C1 segment of cervical spinal cord (tissue), 14 donors: Measurements from ENCODE around the gene STK35.

Experiments used
- DNase-seq, 14 donors: peaks; one replicate each; lab custom pipeline; 2025; lab: John Stamatoyannopoulos, UW

Gene STK35

GRCh38 chr20:2104236-2104635, 2.6 kb downstream of the STK35 start:
- no peak for DNase-seq

- no peak for DNase-seq
These were observed 6.9 kb downstream of the STK35 start for GRCh38 chr20:2108498-2108897.

GRCh38 chr20:2108987-2109386, 7.4 kb downstream of the STK35 start:
- DNase-seq = no peak

DNA sequence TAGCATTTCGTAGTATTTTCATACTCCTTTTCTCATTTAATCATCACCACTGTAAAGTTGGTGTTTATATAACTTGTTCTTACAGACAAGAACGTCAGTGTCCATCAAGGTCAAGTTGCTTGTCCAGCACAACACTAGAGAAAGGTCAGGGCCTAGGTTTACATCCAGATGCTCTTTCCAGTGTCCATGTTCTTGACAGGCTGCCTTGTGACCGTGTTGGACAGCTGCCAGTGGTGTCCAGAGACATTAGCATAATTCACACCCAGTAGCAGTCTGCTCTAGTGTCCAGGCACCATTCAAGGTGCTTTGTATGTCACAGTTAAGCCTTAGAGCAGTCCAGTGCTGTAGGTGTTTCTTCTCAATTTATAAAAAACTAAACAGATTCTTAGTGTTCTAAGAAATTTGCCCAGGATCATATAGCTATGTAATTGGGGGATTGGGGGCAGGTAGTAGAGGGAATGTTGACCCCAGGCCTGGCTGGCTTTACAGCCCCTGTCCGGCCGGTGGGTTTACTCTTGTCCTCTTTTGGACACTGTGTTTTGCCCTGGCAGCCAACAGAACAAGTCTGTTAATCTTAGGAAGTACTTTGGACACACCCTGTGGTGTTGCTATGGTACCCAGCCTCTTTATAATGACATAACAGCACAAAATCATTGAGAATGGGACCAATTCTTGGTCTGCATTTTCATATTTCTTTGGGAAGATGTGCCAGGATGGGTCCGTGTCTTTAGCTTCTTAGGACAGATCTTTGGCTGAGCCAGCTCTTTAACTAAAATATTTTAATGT, 8.0 kb downstream of the STK35 start:
- peak in 4 of 14 donors; percentile 8 to 15 (median 14) for DNase-seq

DNA sequence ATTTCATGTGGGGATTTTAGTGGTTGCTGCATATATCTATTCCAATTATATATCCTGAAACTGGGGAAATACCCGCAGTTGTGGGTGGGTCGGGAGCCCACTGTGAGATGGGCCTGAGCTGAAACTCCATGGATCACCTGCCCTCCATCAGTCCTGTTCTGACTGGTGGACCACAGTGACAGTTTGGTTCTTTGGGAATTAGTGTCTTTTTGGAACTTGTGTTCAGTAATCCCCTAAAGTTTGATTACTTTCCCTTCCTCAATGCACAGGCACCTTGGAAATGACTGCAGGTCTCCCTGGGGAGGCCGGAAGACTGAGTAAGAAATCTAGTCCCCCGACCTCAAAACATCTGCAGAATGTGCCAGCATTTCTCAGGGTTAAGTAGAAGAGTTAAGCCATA, 11.3 kb downstream of the STK35 start:
- DNase-seq = no peak

- DNase-seq = no peak
These were observed 12.7 kb downstream of the STK35 start for GRCh38 chr20:2114127-2114959.

DNA sequence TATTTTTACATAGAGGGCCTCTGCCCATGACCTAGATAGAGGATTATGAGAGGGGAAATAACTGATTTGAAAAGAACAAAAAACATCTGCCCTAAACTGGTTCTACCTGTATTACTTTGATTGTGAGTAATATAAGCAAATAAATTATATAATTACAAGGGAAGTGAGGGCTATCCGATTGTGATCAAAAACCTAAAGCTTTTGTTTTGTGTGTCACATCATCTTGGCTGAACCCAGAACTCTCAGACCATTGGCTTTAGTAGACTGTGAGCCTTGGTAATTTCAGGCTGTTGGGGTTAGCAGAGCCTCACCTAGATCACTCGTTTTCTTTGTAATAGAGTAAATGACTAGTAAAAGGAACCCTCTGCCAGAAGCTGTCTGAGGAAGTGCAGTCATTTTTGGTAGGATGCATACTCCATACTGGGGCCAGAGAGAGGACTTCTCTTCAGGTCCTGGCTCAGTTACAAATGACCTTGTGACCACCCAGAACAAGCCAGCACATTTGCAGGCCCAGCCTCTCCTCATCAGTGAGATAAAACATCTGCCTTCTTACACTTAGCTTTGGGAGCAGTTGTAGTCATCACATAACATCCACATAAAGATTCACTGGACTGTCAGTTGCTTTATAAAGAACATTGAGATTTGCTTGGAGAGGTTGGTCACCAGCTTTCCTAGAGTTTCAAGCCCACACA, 13.5 kb downstream of the STK35 start:
- no peak for DNase-seq

GRCh38 chr20:2116170-2116940, 14.7 kb downstream of the STK35 start:
- DNase-seq = no peak

DNA sequence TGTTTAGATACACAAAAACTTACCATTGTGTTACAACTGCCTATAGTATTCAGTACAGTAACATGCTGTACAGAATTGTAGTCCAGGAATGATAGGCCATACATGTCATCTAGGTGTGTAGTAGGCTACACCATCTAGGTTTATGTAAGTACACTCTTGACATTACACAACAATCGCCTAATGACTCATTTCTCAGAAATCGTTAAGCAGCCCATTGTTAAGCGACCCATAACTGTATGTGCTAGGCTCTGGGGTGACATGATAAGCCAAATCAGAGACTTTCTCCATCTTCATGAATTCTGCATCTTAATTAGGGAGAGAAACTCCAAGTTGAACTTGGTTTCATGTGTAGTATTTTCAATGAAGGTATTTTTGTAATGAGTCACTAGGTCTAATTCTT, 17.2 kb downstream of the STK35 start:
- DNase-seq = no peak

- no peak for DNase-seq
These were observed 21.3 kb downstream of the STK35 start for GRCh38 chr20:2122936-2123335.

- DNase-seq = no peak
These were observed 22.1 kb downstream of the STK35 start for GRCh38 chr20:2123720-2124119.

GRCh38 chr20:2124564-2125213, 23.1 kb downstream of the STK35 start:
- peak in 1 of 14 donors; percentile 8 for DNase-seq

DNA sequence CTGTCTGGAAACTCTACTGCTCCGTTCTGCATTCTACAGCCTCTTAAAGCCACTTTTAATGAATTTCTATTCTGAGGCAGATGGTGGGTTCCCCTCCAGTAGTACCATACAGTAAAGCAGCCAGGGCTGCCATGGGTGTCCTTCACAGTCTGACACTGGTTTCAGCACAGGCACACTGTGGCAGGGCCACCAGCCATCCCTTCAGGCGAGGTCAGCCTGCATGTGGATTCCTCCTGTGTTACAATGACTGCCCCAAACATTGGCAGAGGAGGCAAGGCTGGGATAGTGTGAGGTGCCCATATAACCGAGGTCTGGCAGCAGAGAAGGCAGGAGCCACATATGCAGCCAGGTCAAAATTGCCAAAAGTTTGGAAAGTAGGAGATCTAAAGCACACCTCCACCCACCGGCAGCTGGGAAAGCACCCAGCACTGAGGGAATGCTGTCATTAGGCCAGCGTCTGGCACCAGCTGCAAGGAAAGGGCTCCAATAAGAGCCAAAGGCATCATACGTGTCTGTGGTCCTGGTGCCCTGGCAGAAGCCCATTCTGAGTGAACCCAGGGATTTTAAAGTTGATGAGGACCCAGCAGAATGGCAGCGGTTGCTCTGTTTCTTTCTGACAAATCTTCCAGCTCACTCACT, 24.0 kb downstream of the STK35 start:
- DNase-seq = peak in 2 of 14 donors; percentile 6 to 11

GRCh38 chr20:2127238-2127637, 25.6 kb downstream of the STK35 start:
- no peak for DNase-seq

DNA sequence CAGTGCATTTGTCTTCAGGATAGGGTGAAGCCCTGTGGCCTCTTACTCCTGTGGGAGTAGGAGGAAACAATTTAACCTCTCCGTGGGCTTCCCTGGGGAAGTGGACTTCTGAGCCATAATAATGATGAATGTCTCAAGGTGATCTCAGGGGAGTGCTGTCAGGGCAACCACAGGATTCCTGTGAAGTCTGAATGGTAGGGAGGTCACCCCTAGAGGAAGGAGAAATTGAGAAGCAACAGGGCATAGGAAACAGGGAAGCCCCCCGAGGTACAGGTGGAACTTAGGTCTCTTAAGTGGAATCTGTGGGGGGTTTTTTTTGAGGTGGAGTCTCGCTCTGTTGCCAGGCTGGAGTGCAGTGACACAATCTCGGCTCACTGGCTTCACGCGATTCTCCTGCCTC, 26.9 kb downstream of the STK35 start:
- DNase-seq = no peak

DNA sequence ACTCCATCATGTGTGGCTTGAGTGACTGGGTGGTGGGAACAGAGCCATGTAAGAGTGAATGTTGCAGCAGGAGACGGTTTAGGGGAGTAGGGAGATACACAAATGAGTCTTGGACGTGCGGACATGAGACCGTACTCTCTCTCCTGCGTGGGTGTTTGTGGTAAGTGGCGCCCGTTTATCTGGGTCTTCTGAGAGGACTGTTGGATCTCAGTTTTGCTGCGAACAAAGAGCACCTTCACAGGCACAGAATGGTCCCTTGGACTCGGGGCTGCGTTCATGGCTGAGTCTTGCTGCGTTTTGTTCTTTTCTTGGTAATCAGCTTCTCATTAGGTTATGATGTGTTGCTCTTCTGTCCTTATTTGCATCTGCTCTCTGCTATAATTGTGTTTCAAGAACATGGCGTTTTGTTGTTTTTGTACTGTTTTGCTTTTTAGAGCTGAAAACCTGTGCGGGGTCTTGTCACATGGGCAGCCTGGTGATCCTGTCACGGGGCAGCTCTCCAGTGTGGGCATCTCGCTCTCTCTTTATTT, 28.5 kb downstream of the STK35 start:
- DNase-seq = peak in 4 of 14 donors; percentile 6 to 24 (median 22)

DNA sequence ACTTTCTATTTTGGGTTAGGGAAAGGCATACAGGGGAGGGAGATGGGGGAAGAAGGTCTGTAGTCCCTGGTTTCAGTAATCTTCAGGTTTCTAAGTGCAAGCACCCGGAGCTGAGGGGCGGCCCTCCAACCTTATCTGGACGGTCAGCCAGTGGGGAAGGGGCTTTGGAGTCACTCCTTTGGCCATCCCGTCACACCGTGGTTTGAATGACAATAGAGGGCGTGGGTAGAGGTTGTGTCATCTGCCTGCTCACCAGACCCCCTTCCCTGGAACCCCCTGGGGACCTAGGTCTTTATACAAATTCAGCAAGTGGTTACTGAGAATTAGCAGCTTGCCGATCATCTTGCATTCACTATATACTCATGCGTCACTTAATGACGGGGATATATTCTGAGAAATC, 29.1 kb downstream of the STK35 start:
- no peak for DNase-seq

GRCh38 chr20:2131366-2131765, 29.7 kb downstream of the STK35 start:
- DNase-seq = no peak

DNA sequence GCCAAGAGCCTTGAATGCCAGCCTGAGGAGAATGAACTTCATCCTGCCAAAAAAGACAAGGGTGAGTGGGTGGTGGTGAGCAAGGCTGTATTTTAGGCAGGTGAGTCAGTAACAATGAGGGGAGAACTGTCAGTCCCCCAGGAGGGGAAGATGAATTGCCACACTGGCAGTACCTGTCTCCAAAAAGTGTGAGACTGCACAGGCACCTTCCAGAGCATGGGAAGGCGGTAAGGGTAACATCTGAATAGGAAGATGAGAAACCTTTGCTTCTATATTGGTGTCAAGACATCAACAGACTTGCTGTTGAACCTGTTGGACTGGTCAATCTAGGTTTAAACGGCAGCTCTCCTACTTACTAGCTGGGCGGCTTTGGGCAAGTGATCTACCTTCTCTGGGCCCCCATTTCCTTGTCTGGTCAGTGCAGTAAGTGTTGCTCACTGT, 30.9 kb downstream of the STK35 start:
- DNase-seq = no peak
